ENCODE results near the gene ERP44.

- TF ChIP-seq CTCF (IDR thresholded peaks at IDR 0.05; ENCODE audit: low read depth, low read length, poor library complexity, severe bottlenecking), result no peak
- TF ChIP-seq EZH2phosphoT487 (IDR thresholded peaks at IDR 0.05; ENCODE audit: borderline replicate concordance, low read length), result no peak
These were observed 7.1 kb upstream of the ERP44 start for GRCh38 chr9:100105861-100106260.

Measured in DOHH2 (cell line).